T47D (cell line): ENCODE measurements around the gene USP21.

Experiments
- DNase-seq, 2 experiments: peaks; one replicate each; pipeline versions ENCODE4 v3.0.0 to v3.0.0-alpha.2; 2011 to 2012; ENCODE audit warnings: low read depth in 1 of 2, low spot score in 1 of 2
- JUND ChIP-seq: IDR thresholded peaks from 2 replicates; pipeline ENCODE4 v1.6.1; 2012; ENCODE audit warnings: low read depth
- in situ Hi-C: cut with HindIII; loops from 2 replicates; pipeline ENCODE4 v1.10.0; 2016; ENCODE audit warnings: low sequenced_read_pairs, low pct_unique_long_range_greater_than_20kb

USP21 gene

DNA sequence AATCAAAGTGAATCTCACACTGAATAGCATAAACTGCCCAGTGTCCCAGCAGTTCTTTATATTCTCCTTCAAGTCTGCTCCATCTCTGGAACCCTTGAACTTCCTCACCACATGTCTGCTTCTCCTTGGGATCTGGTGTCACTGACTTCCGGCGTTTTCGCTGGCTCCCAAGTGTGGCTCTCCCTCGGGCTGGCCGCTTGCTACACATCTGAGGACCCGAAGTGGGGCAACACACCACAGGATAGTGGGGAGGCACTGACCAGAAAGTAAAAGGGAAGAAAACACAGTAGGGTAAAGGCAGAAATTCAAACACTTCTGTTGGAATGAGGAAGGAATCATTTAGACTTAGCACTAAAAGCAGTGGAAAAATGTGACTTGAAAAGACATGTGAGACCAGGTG is 36.3 kb upstream of the USP21 start:
- DNase-seq, result no peak

DNA sequence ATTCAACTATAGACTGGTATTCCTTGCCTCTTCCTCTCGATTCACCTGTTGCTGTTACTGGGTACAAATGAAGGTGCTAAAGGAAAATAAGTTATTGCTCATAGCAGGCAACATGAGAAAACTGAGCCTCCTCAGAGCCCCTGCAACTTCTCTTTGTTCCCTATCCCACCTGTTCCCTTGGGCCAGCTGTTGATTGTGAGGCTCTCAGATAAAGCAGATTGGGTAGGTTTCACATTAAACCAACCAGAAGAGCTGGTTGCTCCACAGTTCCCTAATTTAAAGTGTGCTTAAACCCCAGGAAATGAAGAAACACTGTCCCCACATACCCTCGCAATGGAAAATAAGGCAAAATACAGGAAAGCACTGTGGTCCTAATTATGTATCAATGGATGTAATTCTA is 31.7 kb upstream of the USP21 start:
- no peak for TF ChIP-seq JUND
- DNase-seq, result no peak

More for the DNA sequence above, 36.3 kb upstream of the USP21 start:
- TF ChIP-seq JUND, result no peak
- in situ Hi-C loops, result no loop called here

DNA sequence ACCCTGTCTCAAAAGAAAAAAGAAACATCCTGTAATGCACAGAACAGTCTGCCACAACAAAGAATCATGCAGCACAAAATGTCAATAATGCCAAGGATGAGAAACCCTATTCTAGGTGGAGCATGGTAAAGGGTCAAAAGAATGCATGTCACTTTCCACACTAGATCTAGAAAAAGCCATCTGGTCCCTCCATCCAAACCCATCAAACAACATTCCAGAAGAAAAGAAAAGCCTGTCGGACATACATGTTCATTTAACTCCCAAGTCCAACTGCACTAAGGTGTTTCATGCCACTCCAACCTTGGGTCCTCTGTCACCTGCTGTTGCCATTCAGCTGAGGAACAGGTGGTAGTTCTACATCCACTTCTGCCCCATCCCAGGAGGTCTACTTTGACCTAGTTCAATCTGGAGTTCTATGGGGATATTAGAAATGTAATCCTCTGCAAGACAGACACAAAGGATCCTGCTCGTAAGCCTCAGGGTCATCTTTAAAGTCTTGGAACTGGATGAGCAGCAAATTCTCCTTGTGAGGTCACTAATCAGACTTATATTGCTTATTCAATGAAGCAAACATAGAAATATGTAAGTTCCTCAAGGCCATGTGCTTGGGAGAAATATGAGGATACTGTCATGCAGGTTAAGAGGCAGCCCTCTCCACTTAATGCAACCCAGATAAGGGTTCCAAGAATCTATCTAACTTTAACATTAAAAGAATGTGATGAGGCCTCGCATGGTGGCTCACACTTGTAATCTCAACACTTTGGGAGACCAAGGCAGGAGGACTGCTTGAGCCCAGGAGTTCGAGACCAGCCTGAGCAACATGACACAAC is 30.5 kb upstream of the USP21 start:
- DNase-seq, result no peak
- TF ChIP-seq JUND, result no peak
- in situ Hi-C loops, result no loop called here

More for the DNA sequence above, 31.7 kb upstream of the USP21 start:
- in situ Hi-C loops, result no loop called here

DNA sequence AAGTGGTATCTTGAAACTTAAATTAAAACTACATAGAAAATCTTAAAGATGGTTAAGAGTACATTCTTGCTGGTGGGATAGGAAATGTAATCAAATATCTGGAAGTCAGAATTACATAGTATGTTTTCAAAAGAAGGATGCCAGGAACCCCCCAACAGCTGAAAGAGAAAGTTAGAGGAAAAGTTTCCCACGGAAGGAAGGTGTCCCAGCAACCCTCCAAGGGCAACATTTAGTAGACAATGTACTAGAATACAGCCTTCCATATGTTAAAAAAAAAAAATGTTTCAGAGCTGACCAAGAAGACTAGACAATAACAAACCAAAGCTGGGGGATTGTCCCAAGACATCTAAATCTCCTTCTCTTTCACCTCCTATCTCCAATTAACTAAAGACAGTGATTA is 29.0 kb upstream of the USP21 start:
- in situ Hi-C loops, result no loop called here
- TF ChIP-seq JUND, result no peak
- DNase-seq, result no peak

DNA sequence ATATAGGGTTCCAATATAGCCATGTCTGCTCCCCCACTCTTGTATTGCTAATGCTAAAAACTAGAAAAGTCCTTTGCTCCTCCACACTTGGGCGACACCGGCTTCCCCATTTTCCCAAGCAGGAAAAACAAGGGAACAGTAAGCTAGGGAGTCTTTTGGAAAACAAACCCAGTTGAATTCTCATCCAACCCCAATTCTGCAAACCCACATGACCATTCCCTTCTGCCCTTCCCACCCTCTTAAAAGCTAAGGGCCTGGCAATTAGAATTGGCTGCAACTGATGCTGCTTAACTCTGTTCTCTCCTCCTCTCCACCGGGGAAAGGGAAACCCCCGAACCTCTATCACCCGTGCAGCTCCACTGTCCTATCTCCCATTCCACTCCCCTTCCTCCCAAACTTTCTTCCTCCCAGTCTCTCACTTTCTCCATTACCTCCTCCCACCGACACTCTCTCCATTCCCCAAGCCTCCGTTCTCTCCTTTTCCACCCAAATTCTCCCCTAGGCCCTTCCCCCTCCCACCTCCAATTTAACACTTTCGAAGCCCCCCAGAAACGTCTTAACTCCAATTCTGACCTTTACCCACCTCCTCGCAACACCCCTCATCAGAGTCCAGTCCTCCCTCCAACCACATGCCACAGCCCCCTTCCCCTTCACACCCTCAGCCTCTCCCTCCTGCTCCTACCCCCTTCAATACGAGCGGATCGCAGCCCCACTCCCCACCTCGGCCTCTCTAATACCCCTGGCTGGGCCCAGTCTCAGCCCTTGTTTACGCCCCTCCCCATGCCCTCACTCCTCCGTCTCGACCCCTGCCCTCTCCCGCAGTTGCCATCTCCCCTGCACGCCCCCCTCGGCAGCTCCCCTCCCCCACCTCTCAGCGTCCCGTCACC is 27.5 kb upstream of the USP21 start:
- in situ Hi-C loops, result no loop called here
- DNase-seq, result peak in 1 of 2 experiments; percentile 30
- no peak for TF ChIP-seq JUND

DNA sequence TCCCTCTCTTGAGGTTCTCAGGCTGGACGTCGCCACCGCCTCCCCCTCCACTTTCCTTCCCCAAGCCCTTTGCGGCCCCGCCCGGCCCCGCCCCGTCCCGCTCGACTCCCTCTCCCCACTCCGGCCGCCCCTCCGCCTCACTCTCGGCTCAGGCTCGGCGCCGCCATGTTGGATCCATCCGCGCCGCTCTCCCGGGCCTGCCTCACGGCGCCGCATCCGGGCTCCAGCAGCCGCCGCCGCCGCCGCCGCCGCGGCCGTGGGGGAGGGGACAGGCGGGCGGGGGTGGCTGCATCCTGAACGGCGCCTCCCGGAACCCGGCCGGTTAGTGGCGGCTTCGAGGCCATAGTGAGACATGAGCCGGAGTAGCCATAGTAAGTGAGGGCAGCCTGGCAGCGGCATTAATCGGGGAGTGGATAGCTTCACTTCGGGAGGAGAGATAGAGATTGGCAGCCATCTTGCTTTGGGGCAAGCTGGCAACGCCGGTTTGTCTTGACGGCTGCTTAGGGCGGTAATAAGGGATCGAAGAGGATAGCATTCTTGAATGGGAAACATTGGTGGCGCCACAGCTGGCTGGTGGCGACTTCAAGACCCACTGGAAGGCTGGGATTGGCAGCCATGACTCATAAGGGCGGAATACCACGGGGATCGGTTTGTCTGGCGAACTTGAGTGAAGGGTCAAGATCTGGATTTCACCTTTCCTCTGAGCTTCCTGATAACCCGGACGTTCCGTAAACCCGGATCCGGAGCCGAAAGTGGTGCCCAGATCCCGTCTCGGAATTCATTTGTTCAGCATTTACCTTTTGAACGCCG is 26.7 kb upstream of the USP21 start, which contains the start of gene DEDD:
Gene DEDD (minus strand): TSS at position 258 of the 810 bp plus-strand sequence. CDS start 8,205 bp downstream, outside the sequence.
- DNase-seq, result peak; percentile 92 to 99
- TF ChIP-seq JUND, result no peak
- in situ Hi-C loops, result no loop called here

DNA sequence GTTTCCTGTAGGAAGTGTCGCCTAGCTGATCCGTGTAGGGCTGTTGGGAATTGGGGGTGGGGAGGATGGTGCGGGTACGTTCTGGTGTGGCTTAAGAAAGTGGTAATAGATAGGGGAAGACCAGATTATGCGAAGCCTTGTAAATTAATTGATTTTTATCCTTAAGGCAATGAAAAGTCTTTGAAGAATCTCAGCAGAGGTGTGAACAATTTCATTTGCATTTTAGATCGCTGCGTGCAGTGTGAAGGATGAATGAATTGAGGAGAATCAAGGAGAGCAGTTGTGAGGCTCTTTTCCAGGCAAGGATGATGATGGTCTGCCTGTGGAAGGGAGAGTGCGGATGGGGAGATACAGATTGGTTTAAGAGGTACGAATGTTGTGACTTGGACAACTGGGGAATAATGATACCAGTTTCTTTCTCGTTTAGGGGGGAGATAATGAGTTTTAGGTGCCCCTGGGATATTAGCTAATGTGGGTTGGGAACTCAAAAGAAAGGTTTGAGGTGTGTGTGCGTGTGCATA is 26.0 kb upstream of the USP21 start:
- in situ Hi-C loops, result no loop called here
- DNase-seq, result peak in 1 of 2 experiments; percentile 58
- TF ChIP-seq JUND, result no peak

DNA sequence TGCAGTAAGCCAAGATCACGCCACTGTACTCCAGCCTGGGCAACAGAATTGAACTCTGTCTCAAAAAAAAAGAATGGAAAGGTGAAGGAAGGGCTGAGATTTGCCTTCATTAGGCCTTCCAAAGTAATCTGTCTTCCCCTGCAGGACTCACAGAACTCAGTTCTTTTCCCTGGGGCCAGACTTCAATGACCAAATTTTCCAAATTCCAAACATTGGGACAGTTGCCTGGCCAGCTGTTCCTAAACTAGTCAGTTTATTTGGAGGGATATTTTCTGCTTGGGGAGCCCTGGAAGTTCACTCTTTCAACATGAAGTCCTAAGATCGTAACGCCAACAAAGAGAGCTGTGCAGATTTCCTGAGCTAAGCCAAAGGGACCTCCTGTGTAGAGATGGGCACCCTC is 21.4 kb upstream of the USP21 start:
- DNase-seq, result no peak
- in situ Hi-C loops, result no loop called here
- TF ChIP-seq JUND, result no peak

DNA sequence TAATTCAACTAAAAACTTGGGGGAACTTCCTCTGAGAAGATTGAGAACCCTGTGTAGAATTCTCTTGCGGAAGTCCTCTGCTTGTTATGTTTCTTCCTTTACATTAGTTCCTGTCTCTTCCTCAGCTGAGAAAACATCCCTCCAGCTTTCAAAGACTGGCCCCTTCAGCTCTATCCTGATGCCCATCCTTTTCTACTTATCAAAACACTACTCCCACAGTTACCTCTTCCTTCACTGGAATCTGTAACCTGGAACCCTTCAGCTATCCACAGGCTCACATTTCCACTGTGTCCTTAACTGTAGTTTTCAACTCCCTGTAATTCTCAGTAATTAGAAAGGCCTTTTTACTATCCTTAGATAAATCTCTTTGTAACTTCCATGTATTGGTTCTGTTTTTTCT is 20.9 kb upstream of the USP21 start:
- in situ Hi-C loops, result no loop called here
- TF ChIP-seq JUND, result no peak
- no peak for DNase-seq

DNA sequence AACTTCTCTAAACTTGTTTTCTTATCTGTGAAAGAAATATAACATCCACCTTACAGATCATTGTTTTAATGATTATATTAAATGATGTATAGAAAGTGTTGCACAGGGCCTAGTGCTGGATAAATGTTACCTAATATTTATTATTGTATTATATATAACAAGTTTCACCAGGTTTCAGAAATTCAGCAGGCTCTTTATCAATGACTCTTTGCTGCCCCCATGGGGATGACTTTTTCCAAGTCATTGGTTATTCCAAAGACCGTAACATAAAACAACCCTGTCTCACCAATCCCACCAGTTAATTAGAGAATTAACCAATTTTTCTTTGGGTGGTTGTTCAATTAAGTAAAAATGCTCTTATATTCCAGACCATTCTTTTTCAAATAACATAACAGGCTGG is 19.5 kb upstream of the USP21 start:
- no peak for TF ChIP-seq JUND
- in situ Hi-C loops, result no loop called here
- peak in 1 of 2 experiments; percentile 67 for DNase-seq

DNA sequence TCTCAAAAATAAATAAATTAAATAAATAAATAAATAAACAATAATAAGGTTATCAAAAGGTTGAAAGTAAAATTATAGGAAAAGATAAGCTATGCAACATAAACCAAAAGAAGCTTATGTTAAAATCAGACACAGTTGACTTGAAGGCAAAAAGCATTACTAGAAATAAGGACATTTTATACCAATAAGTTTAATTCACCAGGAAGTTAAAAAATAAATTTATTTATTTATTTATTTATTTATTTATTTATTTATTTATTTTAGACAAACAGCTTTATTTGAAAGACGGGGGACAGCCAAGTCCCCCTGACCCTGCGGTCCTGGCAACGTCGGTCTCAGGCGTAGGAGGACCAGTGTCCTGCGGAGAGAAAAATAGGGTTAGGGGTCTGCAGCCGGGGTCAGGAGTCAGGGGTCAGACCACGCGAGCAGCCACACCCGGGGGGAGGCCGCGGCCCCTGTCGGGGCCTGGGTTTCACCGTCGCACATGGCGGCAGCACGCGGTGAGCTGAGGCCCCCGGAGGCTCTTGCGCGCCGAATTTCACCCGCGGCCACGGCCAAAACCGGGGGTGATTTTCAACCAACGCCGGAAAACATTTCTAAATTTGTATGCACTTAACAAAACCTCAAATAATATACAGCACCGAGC is 18.4 kb upstream of the USP21 start:
- DNase-seq, result no peak
- no peak for TF ChIP-seq JUND
- in situ Hi-C loops, result no loop called here
